K562 (cell line): ENCODE results near the gene MEA1. TPM values are rescaled to one million over a fixed set of nuclear protein-coding genes. Genes with fewer than 3 reads are reported as not detected.

Source experiments
- BRF2 ChIP-seq: IDR thresholded peaks from 3 replicates; pipeline ENCODE4 v1.6.1; 2011; ENCODE audit warnings: borderline replicate concordance, mild to moderate bottlenecking; ENCODE audit not compliant: insufficient read length, insufficient read depth
- EP300 ChIP-seq: IDR thresholded peaks from 2 replicates; pipeline ENCODE4 v1.6.1; 2012; ENCODE audit warnings: low read length, improper control_type of control experiment
- GABPA ChIP-seq: fragments of 200-800 bp; sonication (Bioruptor generic); conservative IDR thresholded peaks from 2 replicates; pipeline ENCODE4 v1.6.1; 2016; ENCODE audit warnings: low read depth, missing genetic modification characterization, missing compliant biosample characterization
- KDM2B ChIP-seq: fragments of 250-450 bp; sonication (Bioruptor Pico); IDR thresholded peaks from 2 replicates; pipeline ENCODE4 v1.8.0; 2021; ENCODE audit warnings: mild to moderate bottlenecking, moderate library complexity
- MBD1 ChIP-seq: fragments of 250-450 bp; sonication (Bioruptor Pico); IDR thresholded peaks from 2 replicates; pipeline ENCODE4 v1.8.0; 2022; ENCODE audit warnings: inconsistent platforms
- MTA2 ChIP-seq: fragments of 450-650 bp; IDR thresholded peaks from 2 replicates; pipeline ENCODE4 v1.6.1; 2016; ENCODE audit warnings: low read depth
- NFIX ChIP-seq: fragments of 250-450 bp; sonication (Bioruptor Pico); IDR thresholded peaks from 2 replicates; pipeline ENCODE4 v1.4.0; 2020; ENCODE audit warnings: low read depth, mild to moderate bottlenecking, moderate library complexity
- OTX1 ChIP-seq: fragments of 450-650 bp; formaldehyde crosslinking; IDR thresholded peaks from 2 replicates; pipeline ENCODE4 v1.4.0; 2022; ENCODE audit warnings: mild to moderate bottlenecking
- POLR2AphosphoS2 ChIP-seq: IDR thresholded peaks from 2 replicates; pipeline ENCODE4 v1.6.1; 2012; ENCODE audit warnings: low read length, improper control_type of control experiment
- PRDM10 ChIP-seq: fragments of 450-650 bp; IDR thresholded peaks from 2 replicates; pipeline ENCODE4 v1.6.1; 2018; ENCODE audit not compliant: partially characterized antibody
- RFX7 ChIP-seq: fragments of 250-450 bp; sonication (Bioruptor Pico); IDR thresholded peaks from 2 replicates; pipeline ENCODE4 v1.5.1; 2021; ENCODE audit warnings: mild to moderate bottlenecking
- RNF2 ChIP-seq: sonication (generic); IDR thresholded peaks from 2 replicates; pipeline ENCODE4 v1.6.1; 2016
- SETDB1 ChIP-seq: IDR thresholded peaks from one replicate; pipeline ENCODE4 v1.6.1; 2012; ENCODE audit warnings: low read length, control low read depth, inconsistent platforms
- TCF3 ChIP-seq: sonication (generic); formaldehyde crosslinking; IDR thresholded peaks from 2 replicates; pipeline ENCODE4 v1.4.0; 2020; ENCODE audit warnings: mild to moderate bottlenecking, missing genetic modification reagents
- TEAD2 ChIP-seq: fragments of 450-650 bp; IDR thresholded peaks from 2 replicates; pipeline ENCODE4 v1.6.1; 2016; ENCODE audit warnings: missing genetic modification characterization, control low read depth, missing compliant biosample characterization
- U2AF1 ChIP-seq: fragments of 200-400 bp; formaldehyde crosslinking; optimal IDR thresholded peaks from 2 replicates; pipeline ENCODE3; 2017; ENCODE audit warnings: mild to moderate bottlenecking, low read depth, low read length, moderate library complexity
- ZHX1 ChIP-seq: fragments of 150-350 bp; conservative IDR thresholded peaks from 2 replicates; pipeline ENCODE4 v1.6.1; 2014; ENCODE audit warnings: low read length
- ZNF12 ChIP-seq: sonication (generic); formaldehyde crosslinking; IDR thresholded peaks from 2 replicates; pipeline ENCODE4 v1.4.0; 2020; ENCODE audit warnings: mild to moderate bottlenecking, missing genetic modification reagents
- ZNF140 ChIP-seq: fragments of 250-450 bp; sonication (Bioruptor Pico); IDR thresholded peaks from 2 replicates; pipeline ENCODE4 v1.8.0; 2021; ENCODE audit warnings: moderate library complexity, mild to moderate bottlenecking, inconsistent platforms
- ZNF561 ChIP-seq: fragments of 450-650 bp; formaldehyde crosslinking; conservative IDR thresholded peaks from 2 replicates; pipeline ENCODE4 v1.4.0; 2020; ENCODE audit warnings: mild to moderate bottlenecking, moderate library complexity
- polyA plus RNA-seq, 8 experiments: library from polyadenylated mRNA; depleted of rRNA in 4 of 8; stranded (reverse) in 5 of 8; unstranded in 3 of 8; fragments of >200 nt; fragmentation: Nextera tagmentation in 2 of 8; fragmentation: Illumina TruSeq in 1 of 8; extraction: Ambion mirVana in 2 of 8; extraction: Trizol in 1 of 8; gene quantifications; 2 replicates each; pipeline versions ENCODE4 v1.2.1 to v1.2.3, GENCODE V29; 2011 to 2014; ENCODE audit warnings: inconsistent platforms in 1 of 8, missing spikeins in 1 of 8
- total RNA-seq, 7 experiments: library from RNA; depleted of rRNA in 6 of 7; stranded (reverse); fragments of >200 nt in 6 of 7; fragmentation: Illumina TruSeq in 2 of 7; extraction: Trizol in 2 of 7; gene quantifications; 2 replicates each; pipeline versions ENCODE4 v1.2.1 to v1.2.3, GENCODE V29; 2011 to 2021; ENCODE audit warnings: low replicate concordance in 1 of 7

MEA1 gene
- total and polyA plus RNA-seq, 9 of the 15 experiments (the other 6 are each of a cell fraction or from before 2014, with no cell fraction given): 86.8 to 210 (median 152) TPM

GRCh38 chr6:42978839-42979522 lies 34.8 kb downstream of the MEA1 start, which contains the start of gene PEX6 (continued):
- peak; percentile 86 for TF ChIP-seq PRDM10
- no peak for TF ChIP-seq TCF3
- peak; percentile 41; the same call in 1 of the 2 replicates for TF ChIP-seq EP300
- TF ChIP-seq ZHX1: no peak
- no peak for TF ChIP-seq OTX1 (CRISPR knock-in tag)
- peak; percentile 83; the same call in 1 of the 2 replicates for TF ChIP-seq POLR2AphosphoS2
- no peak for TF ChIP-seq SETDB1
- TF ChIP-seq BRF2: no peak
- no peak for TF ChIP-seq MTA2
- TF ChIP-seq MBD1 (CRISPR knock-in tag): no peak
- peak; percentile 74 for TF ChIP-seq U2AF1
- peak; percentile 61 for TF ChIP-seq RNF2
- TF ChIP-seq ZNF561 (CRISPR knock-in tag): no peak
- TF ChIP-seq RFX7 (CRISPR knock-in tag): no peak
- no peak for TF ChIP-seq NFIX (CRISPR knock-in tag)
- 0 out of 2 replicates have a peak, but pooled peaks have one; percentile 27 for TF ChIP-seq KDM2B
- TF ChIP-seq GABPA: peak; percentile 97
- no peak for TF ChIP-seq TEAD2
- no peak for TF ChIP-seq ZNF12 (CRISPR knock-in tag)
- no peak for TF ChIP-seq ZNF140
